Measurements from ENCODE around the gene CAB39.

The CAB39 gene

GRCh38 chr2:230737791-230738226 lies 25.2 kb downstream of the CAB39 start:
- peak; percentile 26; the same call in 1 of the 3 replicates for ATAC-seq
- TF ChIP-seq CSDC2 (CRISPR knock-in tag; IDR thresholded peaks at IDR 0.05) (no peak), ISL1 (CRISPR knock-in tag; IDR thresholded peaks at IDR 0.05) (no peak), ZFP3 (CRISPR knock-in tag; IDR thresholded peaks at IDR 0.05) (no peak), ARNTL (CRISPR knock-in tag; IDR thresholded peaks at IDR 0.05; ENCODE audit: borderline replicate concordance, low read depth) (no peak), SNAI2 (CRISPR knock-in tag; IDR thresholded peaks at IDR 0.05) (no peak), TOX (CRISPR knock-in tag; IDR thresholded peaks at IDR 0.05; ENCODE audit: borderline replicate concordance) (no peak), ZFP30 (CRISPR knock-in tag; IDR thresholded peaks at IDR 0.05) (no peak), OSR1 (CRISPR knock-in tag; IDR thresholded peaks at IDR 0.05) (no peak), TSHZ2 (CRISPR knock-in tag; IDR thresholded peaks at IDR 0.05) (no peak), ZNF8 (CRISPR knock-in tag; IDR thresholded peaks at IDR 0.05) (no peak), ZNF70 (CRISPR knock-in tag; IDR thresholded peaks at IDR 0.05) (no peak), PATZ1 (CRISPR knock-in tag; IDR thresholded peaks at IDR 0.05; ENCODE audit: borderline replicate concordance) (no peak), TCF4 (CRISPR knock-in tag; IDR thresholded peaks at IDR 0.05; ENCODE audit: borderline replicate concordance) (no peak), PPARA (CRISPR knock-in tag; IDR thresholded peaks at IDR 0.05; ENCODE audit: borderline replicate concordance) (no peak), BACH2 (CRISPR knock-in tag; IDR thresholded peaks at IDR 0.05; ENCODE audit: borderline replicate concordance) (no peak), RARB (CRISPR knock-in tag; IDR thresholded peaks at IDR 0.05) (no peak)
- TF ChIP-seq, protein P1, sequence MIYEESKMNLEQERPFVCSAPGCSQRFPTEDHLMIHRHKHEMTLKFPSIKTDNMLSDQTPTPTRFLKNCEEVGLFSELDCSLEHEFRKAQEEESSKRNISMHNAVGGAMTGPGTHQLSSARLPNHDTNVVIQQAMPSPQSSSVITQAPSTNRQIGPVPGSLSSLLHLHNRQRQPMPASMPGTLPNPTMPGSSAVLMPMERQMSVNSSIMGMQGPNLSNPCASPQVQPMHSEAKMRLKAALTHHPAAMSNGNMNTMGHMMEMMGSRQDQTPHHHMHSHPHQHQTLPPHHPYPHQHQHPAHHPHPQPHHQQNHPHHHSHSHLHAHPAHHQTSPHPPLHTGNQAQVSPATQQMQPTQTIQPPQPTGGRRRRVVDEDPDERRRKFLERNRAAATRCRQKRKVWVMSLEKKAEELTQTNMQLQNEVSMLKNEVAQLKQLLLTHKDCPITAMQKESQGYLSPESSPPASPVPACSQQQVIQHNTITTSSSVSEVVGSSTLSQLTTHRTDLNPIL (CRISPR knock-in tag; IDR thresholded peaks at IDR 0.05; ENCODE audit: low read depth): no peak
- TF ChIP-seq, protein P2, sequence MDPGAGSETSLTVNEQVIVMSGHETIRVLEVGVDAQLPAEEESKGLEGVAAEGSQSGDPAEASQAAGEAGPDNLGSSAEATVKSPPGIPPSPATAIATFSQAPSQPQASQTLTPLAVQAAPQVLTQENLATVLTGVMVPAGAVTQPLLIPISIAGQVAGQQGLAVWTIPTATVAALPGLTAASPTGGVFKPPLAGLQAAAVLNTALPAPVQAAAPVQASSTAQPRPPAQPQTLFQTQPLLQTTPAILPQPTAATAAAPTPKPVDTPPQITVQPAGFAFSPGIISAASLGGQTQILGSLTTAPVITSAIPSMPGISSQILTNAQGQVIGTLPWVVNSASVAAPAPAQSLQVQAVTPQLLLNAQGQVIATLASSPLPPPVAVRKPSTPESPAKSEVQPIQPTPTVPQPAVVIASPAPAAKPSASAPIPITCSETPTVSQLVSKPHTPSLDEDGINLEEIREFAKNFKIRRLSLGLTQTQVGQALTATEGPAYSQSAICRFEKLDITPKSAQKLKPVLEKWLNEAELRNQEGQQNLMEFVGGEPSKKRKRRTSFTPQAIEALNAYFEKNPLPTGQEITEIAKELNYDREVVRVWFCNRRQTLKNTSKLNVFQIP (CRISPR knock-in tag; IDR thresholded peaks at IDR 0.05; ENCODE audit: borderline replicate concordance, low read depth): no peak

GRCh38 chr2:230738391-230738811 lies 25.8 kb downstream of the CAB39 start:
- ATAC-seq: peak; percentile 51

More at GRCh38 chr2:230738391-230738811, 25.8 kb downstream of the CAB39 start:
- no peak for TF ChIP-seq ZFP3 (CRISPR knock-in tag; IDR thresholded peaks at IDR 0.05)
- no peak for TF ChIP-seq SNAI2 (CRISPR knock-in tag; IDR thresholded peaks at IDR 0.05)
- TF ChIP-seq ESRRG (CRISPR knock-in tag; IDR thresholded peaks at IDR 0.05): no peak
- no peak for TF ChIP-seq TCF4 (CRISPR knock-in tag; IDR thresholded peaks at IDR 0.05; ENCODE audit: borderline replicate concordance)
- TF ChIP-seq TSHZ2 (CRISPR knock-in tag; IDR thresholded peaks at IDR 0.05): no peak
- no peak for TF ChIP-seq ISL1 (CRISPR knock-in tag; IDR thresholded peaks at IDR 0.05)

All from SK-N-SH treated with all-trans-retinoic acid at 6 μM for 48 hours (cell line).